ENCODE data around the gene PDPK1.
"Not testable (repeated sequence)": the region's sequence is repeated elsewhere in the genome, so short reads cannot be mapped to it uniquely, and the experiment has no call there.

Gene PDPK1

DNA sequence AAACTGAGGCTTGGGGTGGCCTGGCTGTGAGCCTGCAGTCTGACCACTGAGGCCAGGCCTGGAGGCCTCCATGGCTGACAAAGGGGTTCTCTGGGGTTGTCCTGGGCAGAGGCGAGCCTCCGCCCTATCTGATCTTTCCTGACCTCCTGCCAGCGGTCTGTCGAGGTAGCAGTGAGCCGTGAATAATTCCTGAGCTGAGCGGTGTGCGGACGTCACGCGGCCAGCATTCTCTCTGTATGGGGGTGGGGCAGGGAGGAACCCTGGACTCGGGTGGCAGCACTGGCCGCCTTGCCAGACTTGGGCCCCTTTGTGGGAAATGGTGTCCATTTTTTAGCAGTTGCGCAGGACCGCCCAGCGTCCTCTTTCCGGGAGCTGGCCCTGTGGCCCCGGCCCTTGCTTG, 74.1 kb downstream of the PDPK1 start:
- DNase-seq (ENCODE audit: low read depth in 2 of 2), result not testable (repeated sequence)

GRCh38 chr16:2613251-2613650, 75.4 kb downstream of the PDPK1 start:
- not testable (repeated sequence) for DNase-seq (ENCODE audit: low read depth in 2 of 2)

DNA sequence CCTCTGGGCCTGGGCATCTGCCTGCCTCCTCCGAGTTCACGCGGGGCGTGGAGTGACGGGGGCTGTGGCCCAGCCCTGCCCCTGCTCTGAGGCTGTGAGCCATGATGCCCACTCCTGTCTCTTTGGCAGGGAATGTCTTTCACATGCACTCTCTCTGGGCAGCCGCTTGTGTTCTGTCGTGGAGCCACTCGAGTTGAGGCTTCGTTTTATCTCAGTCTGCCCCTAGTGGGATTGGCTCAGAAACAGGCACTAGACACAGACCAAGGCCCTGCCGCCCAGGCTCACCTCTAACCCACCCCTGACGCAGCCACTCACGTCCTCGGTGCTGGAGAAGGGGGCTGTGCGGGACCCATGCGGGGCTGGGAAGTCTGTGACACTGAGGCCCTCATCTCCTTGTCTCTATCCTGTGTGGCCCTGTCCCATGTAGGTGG, 77.0 kb downstream of the PDPK1 start:
- DNase-seq (ENCODE audit: low read depth in 2 of 2), result no peak

- DNase-seq (ENCODE audit: low read depth in 2 of 2), result not testable (repeated sequence)
Observed at GRCh38 chr16:2618964-2619363, 81.1 kb downstream of the PDPK1 start.

DNA sequence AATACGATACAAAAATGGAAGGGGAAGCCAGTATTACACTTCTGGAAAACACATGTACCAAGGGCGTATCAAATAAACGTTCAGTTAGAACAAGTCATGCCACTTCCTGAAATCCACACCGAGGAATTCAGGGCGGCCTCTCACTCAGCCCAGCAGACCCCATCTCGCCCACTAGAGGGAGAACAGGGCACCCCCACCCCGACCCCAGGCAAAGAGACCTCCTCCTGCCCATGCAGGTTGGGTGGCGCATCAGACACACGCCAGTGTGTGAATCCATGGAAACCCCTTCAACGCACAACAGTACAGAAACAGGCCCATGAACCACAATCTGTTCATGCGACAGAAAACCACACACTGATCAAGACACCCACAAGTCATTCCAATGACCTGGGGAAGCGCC, 81.8 kb downstream of the PDPK1 start:
- DNase-seq (ENCODE audit: low read depth in 2 of 2), result not testable (repeated sequence)

- DNase-seq (ENCODE audit: low read depth in 2 of 2), result not testable (repeated sequence)
Observed at GRCh38 chr16:2620870-2621269, 83.0 kb downstream of the PDPK1 start.

DNA sequence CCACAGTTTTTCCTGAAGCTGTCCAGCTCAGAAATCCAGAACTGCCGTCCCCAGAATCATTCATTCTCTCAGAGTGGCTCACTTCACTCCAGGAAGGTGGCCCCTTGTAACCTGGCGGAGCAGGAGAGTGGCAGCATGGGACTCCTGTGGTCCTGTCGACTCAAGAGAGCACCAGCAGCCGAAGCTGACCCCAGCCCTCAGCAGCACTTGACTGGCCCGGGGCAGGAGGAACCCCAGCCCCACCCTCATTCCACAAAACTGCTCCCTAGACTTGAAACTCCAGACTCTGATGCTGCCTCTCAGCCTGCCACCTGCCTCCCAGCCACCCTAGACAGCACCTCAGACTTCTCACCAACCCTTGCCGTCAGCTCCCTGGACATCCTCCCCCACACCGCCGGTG, 83.6 kb downstream of the PDPK1 start:
- DNase-seq (ENCODE audit: low read depth in 2 of 2), result not testable (repeated sequence)

DNA sequence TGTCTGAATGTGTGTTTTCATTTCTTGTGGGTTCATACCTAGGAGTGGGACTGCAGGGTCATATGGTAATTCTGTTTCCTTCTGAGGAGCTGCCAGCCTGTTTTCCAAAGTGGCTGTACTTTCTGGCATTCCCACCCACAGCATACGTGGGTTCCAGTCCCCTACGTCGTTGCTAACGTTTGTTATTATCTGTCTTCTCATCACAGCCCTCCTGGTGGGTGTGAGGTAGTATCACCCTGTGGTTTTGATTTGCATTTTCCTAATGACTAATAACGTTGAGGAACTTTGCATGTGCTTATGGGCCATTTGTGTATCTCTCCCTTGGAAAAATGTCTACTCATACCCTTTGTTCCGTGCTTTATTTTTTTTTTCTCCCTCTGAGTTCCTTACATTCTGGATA, 89.3 kb downstream of the PDPK1 start:
- not testable (repeated sequence) for DNase-seq (ENCODE audit: low read depth in 2 of 2)

- DNase-seq (ENCODE audit: low read depth in 2 of 2), result not testable (repeated sequence)
Observed at GRCh38 chr16:2631203-2631602, 93.4 kb downstream of the PDPK1 start.

DNA sequence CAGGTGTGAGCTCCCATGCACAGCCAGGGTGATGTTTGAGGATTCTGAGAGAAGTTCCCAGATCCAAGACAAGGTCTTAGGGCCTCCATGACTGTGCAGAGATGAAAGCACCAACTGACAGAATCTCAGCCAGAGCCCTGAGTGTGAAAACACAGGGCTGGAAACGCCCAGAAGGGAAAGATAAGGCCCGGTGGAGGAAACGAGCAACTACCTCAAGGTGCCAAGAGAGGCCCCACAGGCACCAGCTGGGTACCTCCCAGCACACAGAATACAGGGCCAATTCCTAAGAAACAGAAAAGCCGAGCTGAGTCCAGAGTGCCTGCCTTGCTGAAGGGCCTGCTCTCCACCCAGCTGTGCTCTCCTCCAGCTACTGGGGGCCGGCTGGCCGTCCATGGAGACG, 94.5 kb downstream of the PDPK1 start:
- DNase-seq (ENCODE audit: low read depth in 2 of 2), result not testable (repeated sequence)

GRCh38 chr16:2639071-2639721, 101.4 kb downstream of the PDPK1 start:
- not testable (repeated sequence) for DNase-seq (ENCODE audit: low read depth in 2 of 2)

DNA sequence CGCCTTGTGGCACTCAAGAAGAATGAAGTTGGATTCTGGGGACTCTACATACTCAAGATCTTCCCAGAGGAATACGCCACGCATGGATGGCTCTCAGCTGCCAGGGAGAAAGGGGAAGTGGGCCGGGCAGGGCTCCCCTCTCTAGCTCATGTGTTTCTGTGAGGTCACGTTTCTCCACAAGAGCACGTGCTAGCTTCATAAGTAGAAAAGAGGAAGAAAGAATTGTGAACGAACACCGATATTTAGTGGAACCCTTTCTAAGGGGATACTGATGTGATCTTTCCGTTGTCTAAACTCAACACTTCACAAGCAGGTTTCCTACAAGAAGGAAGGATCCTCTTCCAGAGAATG, 101.9 kb downstream of the PDPK1 start:
- DNase-seq (ENCODE audit: low read depth in 2 of 2), result not testable (repeated sequence)

DNA sequence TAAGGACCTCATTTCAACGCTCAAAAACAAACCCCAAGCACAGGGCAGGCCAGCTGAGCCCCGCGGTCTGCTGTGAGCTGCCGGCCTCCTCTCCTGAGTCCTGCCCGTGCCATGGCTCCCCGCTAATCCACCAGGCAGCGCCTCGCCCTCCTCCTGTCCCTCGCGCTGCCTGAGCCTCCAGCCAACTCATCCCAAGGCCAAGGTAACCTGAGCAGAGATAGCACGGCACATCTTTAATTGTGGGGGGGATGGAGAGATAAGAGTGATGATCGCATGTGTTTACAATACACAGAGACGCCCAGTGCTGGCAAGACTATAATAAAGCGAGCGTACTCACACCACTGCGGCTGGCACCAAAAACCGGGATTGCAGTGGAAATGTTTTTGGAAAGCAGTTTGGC, 104.7 kb downstream of the PDPK1 start:
- DNase-seq (ENCODE audit: low read depth in 2 of 2), result not testable (repeated sequence)

DNA sequence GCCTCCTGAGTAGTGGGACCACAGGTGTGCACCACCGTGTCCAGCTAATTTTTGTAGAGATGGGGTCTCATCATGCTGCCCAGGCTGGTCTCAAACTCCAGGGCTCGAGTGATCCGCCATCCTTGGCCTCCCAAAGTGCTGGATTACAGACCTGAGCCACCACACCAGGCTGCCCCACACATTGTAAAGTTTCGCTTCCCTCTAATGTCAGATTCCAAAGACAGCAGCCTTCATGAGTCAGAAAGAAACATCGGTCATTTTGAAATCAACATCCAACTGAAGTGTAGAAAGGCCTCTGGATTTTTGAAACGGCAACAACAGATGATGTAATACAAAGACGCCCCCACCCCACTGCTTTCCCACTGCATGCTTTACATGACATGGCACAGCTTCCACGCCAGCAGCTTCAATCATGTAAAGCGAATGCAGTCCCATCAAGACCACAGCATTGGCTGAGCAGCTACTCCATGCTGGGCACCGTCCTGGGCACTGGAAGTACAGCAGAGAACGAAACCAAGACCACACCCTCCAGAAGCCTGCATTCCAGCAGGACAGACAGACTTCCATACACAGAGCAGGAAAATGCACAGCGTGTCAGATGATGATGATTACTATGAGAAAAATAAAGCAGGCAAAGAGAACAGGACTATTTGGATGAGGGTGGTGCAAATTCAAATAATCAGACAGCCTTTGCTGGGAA, 107.1 kb downstream of the PDPK1 start:
- DNase-seq (ENCODE audit: low read depth in 2 of 2), result not testable (repeated sequence)

GRCh38 chr16:2651268-2651871, 113.5 kb downstream of the PDPK1 start:
- DNase-seq (ENCODE audit: low read depth in 2 of 2), result not testable (repeated sequence)
